ENCODE results near the gene CNTNAP3B.
"Not testable (repeated sequence)": the region's sequence is repeated elsewhere in the genome, so short reads cannot be mapped to it uniquely, and the experiment has no call there.

The CNTNAP3B gene

GRCh38 chr9:42129073-42129729 lies at the start of gene CNTNAP3B:
TSS of gene CNTNAP3B (minus strand) at chr9:42129426. CDS start at chr9:42129094, 332 bp downstream.
- peak; percentile 46 for DNase-seq (ENCODE audit: low spot score)

- not testable (repeated sequence) for DNase-seq (ENCODE audit: low spot score)
Observed at GRCh38 chr9:42160299-42160698, 31.1 kb upstream of the CNTNAP3B start.

- DNase-seq (ENCODE audit: low spot score) = peak; percentile 36
Observed at GRCh38 chr9:42127056-42127841, 2.0 kb downstream of the CNTNAP3B start.

- not testable (repeated sequence) for DNase-seq (ENCODE audit: low spot score)
Observed at GRCh38 chr9:42121007-42121406, 8.2 kb downstream of the CNTNAP3B start.

GRCh38 chr9:42095929-42096328 lies 33.3 kb downstream of the CNTNAP3B start:
- not testable (repeated sequence) for DNase-seq (ENCODE audit: low spot score)

- DNase-seq (ENCODE audit: low spot score) = not testable (repeated sequence)
Observed at GRCh38 chr9:42084559-42084952, 44.7 kb downstream of the CNTNAP3B start.

GRCh38 chr9:42083877-42084558 lies 45.2 kb downstream of the CNTNAP3B start:
- not testable (repeated sequence) for DNase-seq (ENCODE audit: low spot score)

GRCh38 chr9:42080376-42080775 lies 48.9 kb downstream of the CNTNAP3B start:
- DNase-seq (ENCODE audit: low spot score) = peak; percentile 48

- not testable (repeated sequence) for DNase-seq (ENCODE audit: low spot score)
Observed at GRCh38 chr9:42074868-42075267, 54.4 kb downstream of the CNTNAP3B start.

GRCh38 chr9:42071026-42071425 lies 58.2 kb downstream of the CNTNAP3B start:
- not testable (repeated sequence) for DNase-seq (ENCODE audit: low spot score)

GRCh38 chr9:42070035-42070799 lies 59.0 kb downstream of the CNTNAP3B start:
- not testable (repeated sequence) for DNase-seq (ENCODE audit: low spot score)

GRCh38 chr9:42053874-42054273 lies 75.4 kb downstream of the CNTNAP3B start:
- not testable (repeated sequence) for DNase-seq (ENCODE audit: low spot score)

GRCh38 chr9:42050701-42051100 lies 78.5 kb downstream of the CNTNAP3B start:
- not testable (repeated sequence) for DNase-seq (ENCODE audit: low spot score)

- not testable (repeated sequence) for DNase-seq (ENCODE audit: low spot score)
Observed at GRCh38 chr9:42044422-42045010, 84.7 kb downstream of the CNTNAP3B start.

- DNase-seq (ENCODE audit: low spot score) = not testable (repeated sequence)
Observed at GRCh38 chr9:42033541-42033940, 95.7 kb downstream of the CNTNAP3B start.

GRCh38 chr9:42020639-42021038 lies 108.6 kb downstream of the CNTNAP3B start:
- not testable (repeated sequence) for DNase-seq (ENCODE audit: low spot score)

GRCh38 chr9:42018220-42018922 lies 110.9 kb downstream of the CNTNAP3B start:
- DNase-seq (ENCODE audit: low spot score) = not testable (repeated sequence)

- not testable (repeated sequence) for DNase-seq (ENCODE audit: low spot score)
Observed at GRCh38 chr9:42014317-42014716, 114.9 kb downstream of the CNTNAP3B start.

- DNase-seq (ENCODE audit: low spot score) = not testable (repeated sequence)
Observed at GRCh38 chr9:41991607-41992006, 137.6 kb downstream of the CNTNAP3B start.

- DNase-seq (ENCODE audit: low spot score) = not testable (repeated sequence)
Observed at GRCh38 chr9:41980271-41980670, 149.0 kb downstream of the CNTNAP3B start.
